Thoracic aorta (tissue), 2 donors: ENCODE measurements around the gene MAGEA9B. TPM values are rescaled to one million over a fixed set of nuclear protein-coding genes. Genes with fewer than 3 reads are reported as not detected.
"Not testable (repeated sequence)": the region's sequence is repeated elsewhere in the genome, so short reads cannot be mapped to it uniquely, and the experiment has no call there.

Source experiments
- ATAC-seq: fragments of 150-250 bp; one replicate; pipeline ENCODE4 v1.8.0; 2017; ENCODE audit warnings: low read depth; ENCODE audit not compliant: insufficient number of reproducible peaks, low FRiP score
- DNase-seq: peaks from one replicate; pipeline ENCODE4 v3.0.0-alpha.2; 2020; ENCODE audit warnings: low spot score
- H3K27ac ChIP-seq, 2 donors: fragments of 200-600 bp; sonication (generic); 1 replicate in 1 of 2; 2 replicates in 1 of 2; pipeline ENCODE4 v1.5.1; 2016; ENCODE audit warnings: mild to moderate bottlenecking in 2 of 2, moderate library complexity in 2 of 2
- H3K27me3 ChIP-seq: fragments of 200-600 bp; sonication (generic); replicated peaks from 2 replicates; pipeline ENCODE4 v1.6.0; 2016; ENCODE audit warnings: mild to moderate bottlenecking; ENCODE audit not compliant: insufficient read depth
- H3K36me3 ChIP-seq: fragments of 200-600 bp; sonication (generic); one replicate; pipeline ENCODE4 v1.5.1; 2016
- H3K4me1 ChIP-seq, 2 donors: fragments of 200-600 bp; sonication (generic); 1 replicate in 1 of 2; 2 replicates in 1 of 2; pipeline versions ENCODE4 v1.5.1 to v1.6.0; 2016; ENCODE audit warnings: low read depth in 2 of 2, mild to moderate bottlenecking in 1 of 2; ENCODE audit not compliant: control insufficient read depth in 1 of 2
- H3K4me3 ChIP-seq: fragments of 200-600 bp; sonication (generic); 2 replicates; pipeline ENCODE4 v1.5.1; 2016; ENCODE audit warnings: mild to moderate bottlenecking
- H3K9me3 ChIP-seq: fragments of 200-600 bp; sonication (generic); 2 replicates; pipeline ENCODE4 v1.5.1; 2016
- total RNA-seq, 2 donors: library from RNA; depleted of rRNA; stranded (reverse); fragments of >200 nt; gene quantifications; one replicate each; pipeline versions ENCODE4 v1.1.0 to v1.2.3, GENCODE V29; 2016
- TF ChIP-seq, protein P1 (sequence below): fragments of 200-600 bp; sonication (generic); IDR thresholded peaks from one replicate; pipeline ENCODE4 v1.5.1; 2019; ENCODE audit warnings: antibody characterized with exemption

MAGEA9B gene
- total RNA-seq, 2 donors from 2014 or later = not detected

DNA sequence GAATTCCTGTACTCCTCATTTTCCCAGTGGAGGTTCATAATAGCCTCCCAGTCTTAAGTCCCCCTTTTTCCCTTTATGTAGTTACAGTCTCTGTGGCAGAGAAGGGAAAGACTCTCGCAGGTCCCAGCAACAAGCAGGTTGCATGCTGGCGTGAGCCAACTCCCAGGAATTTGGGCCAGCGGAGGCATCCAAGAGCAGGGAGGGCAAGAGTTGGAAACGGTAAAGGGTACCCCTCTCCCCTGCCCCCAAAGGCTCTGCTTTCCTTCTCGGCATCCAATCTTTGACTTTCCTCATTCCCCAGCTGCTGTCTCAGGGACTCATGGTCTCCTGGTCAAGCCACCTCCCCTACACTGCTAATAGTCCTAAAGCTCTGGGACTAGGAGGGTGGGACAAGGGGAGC lies 23.3 kb upstream of the MAGEA9B start:
- H3K4me3 ChIP-seq = no peak overlapping the region
- no peak for ATAC-seq
- H3K9me3 ChIP-seq = no peaks in the 10 kb centered on the region
- DNase-seq = no peak
- H3K4me1 ChIP-seq = peaks cover 0 to 6% of the 10 kb centered on the region in 2 donors
- H3K27me3 ChIP-seq = no peaks in the 10 kb centered on the region
- H3K36me3 ChIP-seq = no peaks in the 10 kb centered on the region
- TF ChIP-seq, protein P1, sequence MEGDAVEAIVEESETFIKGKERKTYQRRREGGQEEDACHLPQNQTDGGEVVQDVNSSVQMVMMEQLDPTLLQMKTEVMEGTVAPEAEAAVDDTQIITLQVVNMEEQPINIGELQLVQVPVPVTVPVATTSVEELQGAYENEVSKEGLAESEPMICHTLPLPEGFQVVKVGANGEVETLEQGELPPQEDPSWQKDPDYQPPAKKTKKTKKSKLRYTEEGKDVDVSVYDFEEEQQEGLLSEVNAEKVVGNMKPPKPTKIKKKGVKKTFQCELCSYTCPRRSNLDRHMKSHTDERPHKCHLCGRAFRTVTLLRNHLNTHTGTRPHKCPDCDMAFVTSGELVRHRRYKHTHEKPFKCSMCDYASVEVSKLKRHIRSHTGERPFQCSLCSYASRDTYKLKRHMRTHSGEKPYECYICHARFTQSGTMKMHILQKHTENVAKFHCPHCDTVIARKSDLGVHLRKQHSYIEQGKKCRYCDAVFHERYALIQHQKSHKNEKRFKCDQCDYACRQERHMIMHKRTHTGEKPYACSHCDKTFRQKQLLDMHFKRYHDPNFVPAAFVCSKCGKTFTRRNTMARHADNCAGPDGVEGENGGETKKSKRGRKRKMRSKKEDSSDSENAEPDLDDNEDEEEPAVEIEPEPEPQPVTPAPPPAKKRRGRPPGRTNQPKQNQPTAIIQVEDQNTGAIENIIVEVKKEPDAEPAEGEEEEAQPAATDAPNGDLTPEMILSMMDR = no peak
- H3K27ac ChIP-seq = no peak overlapping the region

DNA sequence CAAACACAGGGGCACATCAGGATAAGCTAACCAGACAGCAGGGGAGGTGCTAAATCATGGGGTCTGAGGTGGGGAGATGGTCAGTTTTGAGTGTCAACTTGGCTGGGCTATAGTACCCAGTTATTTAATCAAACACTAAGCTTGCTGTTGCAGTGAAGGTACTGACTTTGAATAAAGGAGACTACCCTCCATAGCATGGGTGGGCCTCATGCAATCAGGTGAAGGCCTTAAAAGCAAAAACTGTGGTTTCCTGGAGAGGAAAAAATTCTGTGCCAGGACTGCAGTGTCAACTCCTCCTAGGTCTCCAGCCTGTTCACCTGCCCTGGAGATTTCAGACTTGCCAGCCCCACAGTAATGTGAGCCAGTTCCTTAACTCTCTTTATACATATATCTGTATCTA lies 20.4 kb upstream of the MAGEA9B start:
- TF ChIP-seq, protein P1 = no peak

DNA sequence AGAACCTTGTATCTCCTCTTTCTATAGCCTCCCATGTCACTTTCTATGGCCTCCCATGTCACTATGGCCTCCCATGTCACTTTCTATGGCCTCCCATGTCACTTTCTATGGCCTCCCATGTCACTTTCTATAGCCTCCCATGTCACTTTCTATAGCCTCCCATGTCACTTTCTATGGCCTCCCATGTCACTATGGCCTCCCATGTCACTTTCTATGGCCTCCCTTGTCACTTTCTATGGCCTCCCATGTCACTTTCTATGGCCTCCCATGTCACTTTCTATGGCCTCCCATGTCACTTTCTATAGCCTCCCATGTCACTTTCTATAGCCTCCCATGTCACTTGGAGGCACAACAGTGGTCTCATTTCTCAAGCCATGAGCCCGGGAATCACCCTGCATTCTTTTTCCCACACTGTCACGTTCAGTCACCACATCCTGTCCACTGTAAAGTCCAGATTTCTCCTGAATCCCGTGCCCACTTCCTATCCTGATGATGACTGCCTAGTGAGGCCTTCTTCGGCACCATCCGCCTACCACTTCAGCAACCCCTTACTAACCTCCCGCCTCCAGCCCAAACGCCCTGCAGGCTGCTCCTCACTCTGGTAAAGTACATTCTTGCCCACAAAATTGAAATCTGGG lies 18.1 kb upstream of the MAGEA9B start:
- H3K4me3 ChIP-seq, H3K36me3 ChIP-seq, DNase-seq, ATAC-seq, H3K9me3 ChIP-seq, H3K4me1 ChIP-seq, H3K27me3 ChIP-seq, H3K27ac ChIP-seq: not testable (repeated sequence)

More for the DNA sequence above, 20.4 kb upstream of the MAGEA9B start:
- ATAC-seq = no peak
- no peaks in the 10 kb centered on the region for H3K9me3 ChIP-seq
- H3K4me3 ChIP-seq = no peak overlapping the region
- no peak for DNase-seq
- peaks cover 0 to 6% of the 10 kb centered on the region in 2 donors for H3K4me1 ChIP-seq
- no peak overlapping the region for H3K27ac ChIP-seq
- H3K27me3 ChIP-seq = no peaks in the 10 kb centered on the region
- H3K36me3 ChIP-seq = no peaks in the 10 kb centered on the region

DNA sequence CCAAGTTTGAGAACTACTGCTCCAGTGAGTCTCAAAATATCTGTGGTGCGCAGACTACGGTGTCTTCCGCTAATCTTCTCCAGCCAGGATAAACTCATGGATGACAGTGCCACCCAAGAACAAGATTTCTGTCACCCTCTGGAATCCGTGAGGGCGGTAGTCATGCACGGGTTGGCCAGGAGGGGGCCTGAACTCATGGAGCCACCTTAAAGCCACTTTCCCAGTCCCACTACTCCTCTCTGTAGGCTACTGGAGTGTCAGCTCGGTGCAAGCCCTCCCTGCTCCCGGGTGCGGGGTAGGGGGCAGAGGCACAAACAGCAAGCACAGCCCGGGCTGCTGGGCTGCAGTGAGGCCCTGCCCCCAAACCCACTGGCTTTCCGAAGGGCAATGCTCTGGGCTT lies 11.3 kb upstream of the MAGEA9B start:
- not testable (repeated sequence) for H3K9me3 ChIP-seq

DNA sequence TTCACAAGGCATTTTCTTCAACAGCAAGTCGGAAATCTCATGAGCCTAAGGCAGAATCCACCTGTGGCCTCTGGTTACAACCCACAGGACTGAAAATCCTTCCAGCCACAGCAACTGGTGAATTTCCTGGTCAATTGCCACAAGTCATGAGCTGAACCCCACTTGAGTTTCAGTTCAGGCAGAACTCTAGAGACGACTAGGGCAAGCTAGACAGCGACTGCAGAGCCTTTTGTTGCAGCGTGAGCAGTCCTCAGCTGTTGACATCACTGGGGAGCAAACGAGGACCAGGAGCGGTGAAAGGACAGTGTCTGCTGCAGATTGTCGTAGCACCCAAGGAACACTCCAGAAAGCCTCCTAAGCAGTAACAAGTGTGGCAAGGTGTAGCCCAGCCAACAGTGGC lies 8.7 kb upstream of the MAGEA9B start:
- H3K27ac ChIP-seq, H3K27me3 ChIP-seq, H3K4me1 ChIP-seq, H3K4me3 ChIP-seq, H3K36me3 ChIP-seq, H3K9me3 ChIP-seq, DNase-seq, ATAC-seq: not testable (repeated sequence)

More for the DNA sequence above, 11.3 kb upstream of the MAGEA9B start:
- not testable (repeated sequence) for H3K27ac ChIP-seq, H3K36me3 ChIP-seq, H3K27me3 ChIP-seq, ATAC-seq, DNase-seq, H3K4me3 ChIP-seq, H3K4me1 ChIP-seq

DNA sequence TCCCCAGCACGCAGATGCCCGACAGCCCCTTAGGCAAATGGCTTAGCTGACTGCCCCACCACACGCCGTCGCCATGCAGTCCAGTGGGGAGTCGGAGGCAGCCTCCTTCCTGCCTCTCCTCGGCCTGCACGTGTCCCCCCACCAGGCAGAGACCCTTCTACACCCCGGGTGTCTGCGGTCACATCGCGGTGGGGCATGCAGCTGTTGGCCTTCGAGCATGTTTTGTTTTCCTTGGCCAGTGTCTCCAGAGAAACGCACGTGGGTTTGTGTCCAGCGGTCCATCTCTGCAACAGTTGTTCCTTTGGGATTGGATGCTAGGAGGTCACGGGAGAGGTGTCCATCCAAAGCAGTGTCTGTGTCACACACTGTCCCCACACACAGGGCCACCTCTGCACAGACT lies 8.0 kb upstream of the MAGEA9B start, which contains the start of gene HSFX2:
Gene HSFX2 (minus strand): TSS at position 101 of the 400 bp plus-strand sequence. CDS start 614 bp downstream, outside the sequence.
- not testable (repeated sequence) for ATAC-seq, H3K9me3 ChIP-seq, H3K36me3 ChIP-seq, H3K4me1 ChIP-seq, H3K4me3 ChIP-seq, H3K27ac ChIP-seq, DNase-seq, H3K27me3 ChIP-seq

DNA sequence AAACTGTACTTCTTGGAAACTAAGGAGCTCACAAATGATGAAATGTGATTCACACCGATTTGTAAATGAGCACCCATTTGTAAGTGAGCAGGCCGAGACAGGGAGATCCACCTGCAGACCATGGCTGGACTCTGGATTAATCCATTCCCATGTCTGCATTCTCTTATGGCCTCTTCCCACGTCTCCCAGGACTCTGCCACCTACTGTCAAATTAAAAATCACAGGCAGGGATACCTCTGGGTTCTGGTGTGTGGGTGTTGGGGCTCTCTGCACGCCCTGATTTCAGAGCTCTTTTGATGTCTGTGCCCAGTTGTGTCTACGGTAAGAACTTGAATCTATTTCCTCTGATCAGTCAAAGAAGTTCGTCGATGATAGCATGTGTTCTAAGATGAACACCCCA lies 3.7 kb upstream of the MAGEA9B start:
- H3K27ac ChIP-seq, H3K4me1 ChIP-seq, H3K36me3 ChIP-seq, H3K9me3 ChIP-seq, DNase-seq, ATAC-seq, H3K4me3 ChIP-seq, H3K27me3 ChIP-seq: not testable (repeated sequence)

DNA sequence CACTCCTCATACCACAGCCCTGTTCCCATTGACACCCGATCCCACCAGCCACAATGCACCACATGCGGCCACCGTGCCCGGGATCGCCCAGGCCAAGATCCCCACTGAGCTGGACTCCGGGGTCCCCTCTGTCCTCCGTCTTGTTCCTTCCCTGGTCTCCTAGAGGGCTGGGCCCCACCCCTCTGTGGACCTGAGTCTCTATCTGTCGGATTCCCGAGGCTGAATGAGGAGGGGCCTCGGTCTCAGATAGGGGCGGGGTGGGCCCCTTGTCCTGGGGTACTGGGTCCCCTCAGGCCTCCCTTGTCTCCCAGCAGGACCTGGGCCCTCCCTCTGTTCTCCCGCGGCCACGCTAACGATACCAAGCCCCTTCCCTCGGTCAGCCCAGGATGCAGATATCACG lies 1.6 kb downstream of the MAGEA9B start:
- not testable (repeated sequence) for ATAC-seq, H3K4me1 ChIP-seq, DNase-seq, H3K27me3 ChIP-seq, H3K36me3 ChIP-seq, H3K27ac ChIP-seq, H3K9me3 ChIP-seq, H3K4me3 ChIP-seq

DNA sequence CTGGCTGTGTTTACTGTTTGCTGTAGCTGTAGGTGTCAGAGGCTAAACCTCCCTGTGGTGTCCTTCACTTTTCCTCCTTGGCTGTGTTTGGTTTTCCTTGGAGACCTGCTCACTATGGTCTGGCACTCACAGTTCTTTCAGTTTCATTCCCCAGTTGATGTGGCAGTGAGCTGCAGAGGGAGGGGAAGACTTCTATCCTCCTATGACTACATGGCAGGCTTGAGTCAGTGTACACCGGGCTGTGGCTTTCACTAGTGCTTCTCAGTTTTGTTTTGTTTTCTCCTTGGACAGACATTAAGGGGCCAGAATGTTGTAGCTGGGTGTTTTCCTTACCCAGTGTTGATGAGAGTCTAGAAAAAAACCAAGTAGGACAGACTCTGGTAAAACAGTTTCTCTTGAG lies 13.8 kb downstream of the MAGEA9B start:
- not testable (repeated sequence) for H3K4me1 ChIP-seq, H3K9me3 ChIP-seq, H3K27me3 ChIP-seq, H3K27ac ChIP-seq, ATAC-seq, H3K36me3 ChIP-seq, H3K4me3 ChIP-seq, DNase-seq
